Measurements from ENCODE around the gene IGSF8.

- TF ChIP-seq RAD21 (IDR thresholded peaks at IDR 0.05; ENCODE audit: low read depth) (no peak), CTCF (IDR thresholded peaks at IDR 0.05 in 2 of 3, conservative IDR thresholded peaks at IDR 0.05 in 1 of 3; ENCODE audit: borderline replicate concordance in 1 of 3, insufficient read depth in 1 of 3, low read depth in 2 of 3, low read length in 2 of 3) (no peak), POLR2A (IDR thresholded peaks at IDR 0.05; ENCODE audit: borderline replicate concordance, extremely low read depth, insufficient read depth, insufficient read length) (no peak), ELF1 (IDR thresholded peaks at IDR 0.05; ENCODE audit: borderline replicate concordance, low read depth) (no peak), POLR2AphosphoS5 (IDR thresholded peaks at IDR 0.05; ENCODE audit: low read depth, low read length) (no peak), EZH2 (IDR thresholded peaks at IDR 0.05) (no peak), CEBPB (IDR thresholded peaks at IDR 0.05; ENCODE audit: low read depth) (no peak), SRF (IDR thresholded peaks at IDR 0.05; ENCODE audit: low read depth) (no peak), EZH2phosphoT487 (IDR thresholded peaks at IDR 0.05; ENCODE audit: borderline replicate concordance) (no peak), MAX (IDR thresholded peaks at IDR 0.05) (no peak), REST (IDR thresholded peaks at IDR 0.05; ENCODE audit: low read depth) (no peak), YY1 (IDR thresholded peaks at IDR 0.05; ENCODE audit: extremely low read depth, insufficient replicate concordance, low read depth, low read length) (no peak)
Observed at GRCh38 chr1:160109686-160110085, 11.3 kb upstream of the IGSF8 start.
